NOMO-1 treated with dmso at 0.1 percent for 144 hours (cell line): ENCODE data around the gene RNF227.
"Not testable (repeated sequence)": the region's sequence is repeated elsewhere in the genome, so short reads cannot be mapped to it uniquely, and the experiment has no call there.

Experiments
- DNase-seq: peaks from one replicate; lab custom pipeline; 2025; ENCODE audit not compliant: unreplicated experiment; lab: John Stamatoyannopoulos, UW

Gene RNF227

DNA sequence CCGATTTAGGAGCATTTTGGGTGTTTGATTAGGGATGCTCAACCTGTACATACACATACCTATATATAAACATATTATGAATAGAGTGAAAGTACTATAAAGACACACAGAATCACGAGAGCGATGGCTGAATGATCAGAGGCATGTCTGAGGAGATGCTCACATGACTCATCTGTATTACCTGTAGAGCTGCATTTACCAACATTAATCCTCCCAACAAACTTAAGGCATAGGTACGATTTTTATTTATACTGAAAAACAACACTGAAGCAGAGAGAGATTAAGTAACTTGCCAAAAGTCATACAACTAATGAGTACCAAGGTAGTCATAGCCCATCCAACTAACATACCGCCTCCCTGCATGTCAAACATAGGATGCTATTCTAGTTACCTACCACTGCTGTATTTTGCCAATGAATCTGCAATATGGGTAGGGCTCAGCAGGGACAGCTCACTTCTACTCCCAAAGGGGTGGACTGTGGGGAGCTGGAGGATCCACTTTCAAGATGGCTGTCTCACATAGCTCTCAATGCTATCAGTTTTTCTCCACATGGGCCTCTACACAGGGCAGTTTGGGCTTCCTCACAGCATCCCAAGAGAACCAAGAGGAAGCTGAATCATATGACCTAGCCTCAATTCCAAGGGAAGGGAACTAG is 51.0 kb downstream of the RNF227 start:
- no peak for DNase-seq

DNA sequence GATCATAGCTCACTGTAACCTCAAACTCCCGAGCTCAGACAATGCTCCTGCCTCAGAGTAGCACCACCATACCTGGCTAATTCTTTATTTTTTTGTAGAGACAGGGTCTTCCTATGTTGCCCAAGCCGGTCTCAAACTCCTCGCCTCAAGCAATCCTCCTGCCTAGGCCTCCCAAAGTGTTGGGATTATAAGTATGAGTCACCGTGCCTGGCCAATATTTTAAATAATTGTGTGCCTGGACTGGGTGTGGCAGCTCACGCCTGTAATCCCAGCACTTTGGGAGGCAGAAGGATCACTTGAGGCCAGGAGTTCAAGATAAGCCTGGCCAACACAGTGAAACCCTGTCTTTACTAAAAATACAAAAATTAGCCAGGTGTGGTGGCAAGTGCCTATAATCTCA is 51.7 kb downstream of the RNF227 start:
- not testable (repeated sequence) for DNase-seq
